HUDEP-2 (cell line): Measurements from ENCODE around the gene CSN3.

Experiments
- DNase-seq, 76 experiments: peaks; one replicate each; lab custom pipeline; 2025; ENCODE audit not compliant: unreplicated experiment in 76 of 76; lab: John Stamatoyannopoulos, UW

CSN3 gene

GRCh38 chr4:70288651-70289050 is 46.3 kb downstream of the CSN3 start:
- no peak for DNase-seq

GRCh38 chr4:70291341-70291740 is 48.9 kb downstream of the CSN3 start:
- no peak for DNase-seq

GRCh38 chr4:70297576-70297975 is 55.2 kb downstream of the CSN3 start:
- no peak for DNase-seq

- no peak for DNase-seq
Measured at GRCh38 chr4:70298051-70298450, 55.7 kb downstream of the CSN3 start.

GRCh38 chr4:70299643-70300042 is 57.2 kb downstream of the CSN3 start:
- DNase-seq, result no peak

GRCh38 chr4:70300215-70300614 is 57.8 kb downstream of the CSN3 start:
- no peak for DNase-seq
